GM19239 (cell line): ENCODE results near the gene EML3.

ENCODE experiments used
- DNase-seq: peaks from one replicate; pipeline ENCODE4 v3.0.0; 2011; ENCODE audit warnings: low spot score; ENCODE audit not compliant: insufficient read length
- FAIRE-seq: peaks from 2 replicates; lab custom pipeline; 2011; peaks lifted over from hg19 to GRCh38; lab: Jason Lieb, UNC

The EML3 gene

GRCh38 chr11:62555464-62556107, 57.0 kb downstream of the EML3 start:
- peak; percentile 89 for FAIRE-seq
- DNase-seq = no peak

GRCh38 chr11:62554387-62555167, 58.0 kb downstream of the EML3 start:
- DNase-seq (no peak), FAIRE-seq (no peak)

- no peak for FAIRE-seq
- DNase-seq = no peak
These were observed 58.7 kb downstream of the EML3 start for GRCh38 chr11:62553839-62554361.

GRCh38 chr11:62553080-62553838, 59.3 kb downstream of the EML3 start:
- no peak for DNase-seq
- no peak for FAIRE-seq

GRCh38 chr11:62552485-62553079, 60.0 kb downstream of the EML3 start:
- no peak for DNase-seq
- no peak for FAIRE-seq
